ENCODE measurements around the gene STON1.

- TF ChIP-seq POLR2A (IDR thresholded peaks at IDR 0.05; ENCODE audit: low read length) (no peak), CTCF (IDR thresholded peaks at IDR 0.05) (no peak), MAFK (IDR thresholded peaks at IDR 0.05; ENCODE audit: partially characterized antibody) (no peak), REST (IDR thresholded peaks at IDR 0.05) (no peak), EHMT2 (IDR thresholded peaks at IDR 0.05; ENCODE audit: low read depth) (no peak), POLR2AphosphoS2 (conservative IDR thresholded peaks at IDR 0.05; ENCODE audit: low read length) (no peak), EP300 (IDR thresholded peaks at IDR 0.05) (no peak), HMGXB4 (CRISPR knock-in tag; IDR thresholded peaks at IDR 0.05; ENCODE audit: borderline replicate concordance) (no peak), TP53 (CRISPR knock-in tag; IDR thresholded peaks at IDR 0.05) (no peak), RFX5 (IDR thresholded peaks at IDR 0.05) (no peak), GATA3 (IDR thresholded peaks at IDR 0.05; ENCODE audit: borderline replicate concordance) (no peak), CBX8 (IDR thresholded peaks at IDR 0.05) (no peak), RAD21 (conservative IDR thresholded peaks at IDR 0.05 in 1 of 2, IDR thresholded peaks at IDR 0.05 in 1 of 2) (no peak), CHD4 (IDR thresholded peaks at IDR 0.05; ENCODE audit: borderline replicate concordance) (no peak)
Observed at GRCh38 chr2:48597492-48597891, 67.5 kb downstream of the STON1 start.
